Measurements from ENCODE around the gene ZBTB26.
A peak's percentile ranks its signal among the peaks of the same experiment; 100 is the strongest.

ZBTB26 gene

GRCh38 chr9:122931226-122932121, at the start of gene ZBTB26:
ZBTB26 (minus strand) TSS chr9:122931512; CDS start chr9:122919934, 11,578 bp downstream.
- DNase-seq (ENCODE audit: low read depth) = peak; percentile 87

- DNase-seq (ENCODE audit: low read depth) = no peak
Measured at GRCh38 chr9:122978601-122979000, 47.3 kb upstream of the ZBTB26 start.

- no peak for DNase-seq (ENCODE audit: low read depth)
Measured at GRCh38 chr9:122975196-122975595, 43.9 kb upstream of the ZBTB26 start.

GRCh38 chr9:122961139-122961538, 29.8 kb upstream of the ZBTB26 start:
- no peak for DNase-seq (ENCODE audit: low read depth)

GRCh38 chr9:122955961-122956360, 24.6 kb upstream of the ZBTB26 start:
- DNase-seq (ENCODE audit: low read depth) = no peak

GRCh38 chr9:122954253-122954691, 23.0 kb upstream of the ZBTB26 start:
- no peak for DNase-seq (ENCODE audit: low read depth)

DNA sequence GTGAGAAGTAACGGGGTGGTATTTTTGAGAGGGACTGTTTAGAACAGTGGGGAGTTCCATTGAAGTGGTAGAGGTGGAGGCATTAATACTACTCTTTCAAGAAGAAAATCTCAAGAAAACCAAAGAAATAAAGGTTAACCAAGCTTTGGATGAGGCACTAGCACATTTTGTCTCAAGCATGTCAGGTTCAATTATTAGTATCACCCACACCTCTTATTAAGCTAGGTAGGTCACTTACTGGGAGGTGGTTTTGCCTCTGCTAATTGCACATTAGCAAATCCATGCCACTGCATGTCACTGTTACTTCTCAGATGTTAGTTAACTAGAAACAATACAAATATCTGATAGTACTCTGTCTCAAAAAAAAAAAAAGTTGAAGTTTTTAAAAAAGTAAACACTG, 19.7 kb upstream of the ZBTB26 start:
- no peak for DNase-seq (ENCODE audit: low read depth)

GRCh38 chr9:122950263-122950662, 19.0 kb upstream of the ZBTB26 start:
- DNase-seq (ENCODE audit: low read depth) = no peak

GRCh38 chr9:122949696-122950095, 18.4 kb upstream of the ZBTB26 start:
- DNase-seq (ENCODE audit: low read depth) = no peak

- no peak for DNase-seq (ENCODE audit: low read depth)
Measured at GRCh38 chr9:122948313-122948712, 17.0 kb upstream of the ZBTB26 start.

DNA sequence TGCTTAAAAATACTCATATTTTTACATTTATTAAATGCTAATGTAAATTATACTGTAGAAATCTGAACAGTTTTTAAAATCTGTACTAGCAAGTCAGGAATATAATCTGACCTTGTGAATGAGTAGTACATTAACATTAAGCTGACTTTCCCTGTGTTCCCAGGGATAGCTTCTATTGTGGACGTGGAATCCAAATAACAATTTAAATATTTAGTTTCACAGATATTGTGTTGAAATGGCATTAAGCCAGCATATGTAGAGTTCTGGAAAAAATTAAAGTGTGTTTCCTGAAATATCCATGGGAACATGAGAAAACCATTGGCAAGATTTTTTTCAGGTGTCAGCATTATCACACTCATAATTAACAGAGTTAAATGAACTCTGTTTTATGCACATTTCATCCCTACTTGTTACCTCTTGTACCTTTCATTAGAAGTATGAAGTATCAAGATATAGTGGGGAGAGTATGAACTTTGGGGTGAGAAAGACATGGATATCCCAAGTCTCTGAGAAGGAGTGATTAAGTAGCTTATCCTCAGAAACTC, 15.2 kb upstream of the ZBTB26 start:
- DNase-seq (ENCODE audit: low read depth) = no peak

DNA sequence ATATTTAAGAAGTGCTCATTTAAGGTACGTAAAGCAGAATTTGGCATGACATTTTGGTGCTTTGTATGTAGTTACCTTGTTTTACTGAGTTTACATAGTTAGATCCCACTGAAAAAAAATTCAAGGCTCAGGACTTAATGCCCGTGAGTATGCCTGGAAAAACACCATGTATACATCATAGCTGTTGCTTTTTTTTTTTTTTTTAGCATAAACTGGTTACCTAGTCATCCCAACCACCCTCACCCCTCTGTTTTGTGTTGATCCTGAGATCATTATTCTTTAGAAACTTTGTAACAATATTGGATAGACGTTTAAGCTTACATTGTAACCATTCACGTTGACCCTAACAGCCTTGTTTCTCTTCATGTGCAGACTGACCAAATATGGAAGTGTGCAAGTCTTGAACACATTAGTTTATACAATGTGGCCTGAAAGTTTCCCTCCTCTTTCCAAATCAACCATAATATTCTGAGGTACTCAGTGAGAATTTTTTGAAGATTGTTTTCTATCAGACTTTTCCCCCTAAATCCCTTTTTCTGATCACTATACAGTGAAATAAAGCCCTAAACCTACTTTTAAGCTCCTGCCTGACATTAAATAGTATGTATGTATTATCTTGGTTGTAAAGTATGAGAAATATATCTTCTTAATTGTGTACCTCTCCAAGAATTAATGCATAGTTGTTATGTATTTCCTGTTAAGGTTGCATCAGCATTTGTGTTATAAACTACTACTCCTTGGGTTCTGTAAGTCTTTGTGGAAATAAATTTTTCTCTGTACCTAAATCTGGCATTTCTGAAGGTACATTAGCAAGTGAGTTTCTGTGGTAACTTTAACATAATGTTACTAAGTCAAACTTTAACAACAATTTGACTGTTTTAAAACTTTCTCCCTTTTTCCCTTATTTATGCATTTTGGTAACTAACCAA, 13.9 kb upstream of the ZBTB26 start:
- DNase-seq (ENCODE audit: low read depth) = no peak

GRCh38 chr9:122941582-122942234, 10.4 kb upstream of the ZBTB26 start:
- no peak for DNase-seq (ENCODE audit: low read depth)

- DNase-seq (ENCODE audit: low read depth) = peak; percentile 98
Measured at GRCh38 chr9:122940749-122941581, 9.7 kb upstream of the ZBTB26 start, which contains the start of gene RABGAP1. RABGAP1 (plus strand) TSS chr9:122941020; CDS start chr9:122957060, 16,040 bp downstream.

- no peak for DNase-seq (ENCODE audit: low read depth)
Measured at GRCh38 chr9:122940454-122940748, 9.1 kb upstream of the ZBTB26 start.

DNA sequence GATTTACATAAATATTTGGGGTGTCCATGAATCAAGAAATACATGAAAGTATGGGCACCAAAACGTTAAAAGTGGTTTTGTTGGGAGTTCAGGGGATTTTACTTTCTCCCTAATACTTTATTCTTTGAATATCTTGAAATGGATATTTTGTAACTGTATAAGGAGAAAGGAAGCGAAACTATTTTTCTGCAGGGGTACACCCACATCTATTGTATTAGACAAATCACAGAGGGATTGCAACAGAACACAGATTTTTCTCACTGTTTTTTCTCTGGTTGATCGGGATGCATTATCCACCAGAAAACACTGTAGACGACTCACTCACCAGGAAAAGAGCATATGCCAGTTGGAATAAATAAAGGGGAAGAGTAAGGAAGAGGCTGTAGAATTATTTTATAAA, 8.3 kb upstream of the ZBTB26 start:
- DNase-seq (ENCODE audit: low read depth) = no peak

- DNase-seq (ENCODE audit: low read depth) = no peak
Measured at GRCh38 chr9:122936883-122937282, 5.6 kb upstream of the ZBTB26 start.

GRCh38 chr9:122936464-122936863, 5.2 kb upstream of the ZBTB26 start:
- no peak for DNase-seq (ENCODE audit: low read depth)

GRCh38 chr9:122930541-122931225, 629 bp downstream of the ZBTB26 start:
- no peak for DNase-seq (ENCODE audit: low read depth)

DNA sequence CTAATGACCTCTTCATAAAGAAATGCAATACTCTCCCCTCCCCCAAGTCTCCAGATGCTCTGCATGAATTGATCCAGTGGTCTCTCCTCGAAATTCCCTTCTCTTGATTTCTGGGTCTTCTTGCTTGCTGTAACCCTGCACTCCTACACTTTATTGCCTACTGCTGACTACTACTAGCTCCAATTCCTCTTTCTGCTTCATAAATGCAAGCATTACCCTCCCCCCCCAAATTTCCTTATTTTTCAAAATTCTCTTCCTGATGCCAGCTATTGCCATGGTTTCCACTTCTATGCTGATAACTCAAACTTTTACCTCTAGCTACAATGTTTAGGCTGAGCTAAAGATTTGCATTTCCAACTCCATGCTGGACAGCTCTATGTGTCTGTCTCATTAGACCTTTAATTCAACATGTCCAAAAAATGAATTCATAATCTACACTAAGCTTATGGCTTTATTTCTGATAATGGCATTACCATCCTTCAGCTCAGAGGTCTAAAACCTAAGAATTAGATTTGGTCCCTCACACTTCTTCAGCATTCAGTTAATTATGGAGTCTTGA, 1.4 kb downstream of the ZBTB26 start:
- DNase-seq (ENCODE audit: low read depth) = no peak
